ENCODE data around the gene MYO7B. TPM values are rescaled to one million over a fixed set of nuclear protein-coding genes. Genes with fewer than 3 reads are reported as not detected.

Gene MYO7B
- total RNA-seq, 1 donor from 2014 or later = 3.0 TPM

GRCh38 chr2:127651971-127652550 is 116.6 kb downstream of the MYO7B start:
- ChIA-PET CTCF (interaction anchor here (0.9 to 11.3 kb wide), 4 partner anchors 12 to 161 kb away, joined by 3 to 289 read pairs (median 3); no protein-coding TSS in a partner anchor), POLR2A (interaction anchor here (0.6 to 1.2 kb wide), 3 partner anchors 50 to 84 kb away, joined by 3 to 4 read pairs (median 3); partner anchors contain the start of gene SFT2D3)
- TF ChIP-seq, protein P1, sequence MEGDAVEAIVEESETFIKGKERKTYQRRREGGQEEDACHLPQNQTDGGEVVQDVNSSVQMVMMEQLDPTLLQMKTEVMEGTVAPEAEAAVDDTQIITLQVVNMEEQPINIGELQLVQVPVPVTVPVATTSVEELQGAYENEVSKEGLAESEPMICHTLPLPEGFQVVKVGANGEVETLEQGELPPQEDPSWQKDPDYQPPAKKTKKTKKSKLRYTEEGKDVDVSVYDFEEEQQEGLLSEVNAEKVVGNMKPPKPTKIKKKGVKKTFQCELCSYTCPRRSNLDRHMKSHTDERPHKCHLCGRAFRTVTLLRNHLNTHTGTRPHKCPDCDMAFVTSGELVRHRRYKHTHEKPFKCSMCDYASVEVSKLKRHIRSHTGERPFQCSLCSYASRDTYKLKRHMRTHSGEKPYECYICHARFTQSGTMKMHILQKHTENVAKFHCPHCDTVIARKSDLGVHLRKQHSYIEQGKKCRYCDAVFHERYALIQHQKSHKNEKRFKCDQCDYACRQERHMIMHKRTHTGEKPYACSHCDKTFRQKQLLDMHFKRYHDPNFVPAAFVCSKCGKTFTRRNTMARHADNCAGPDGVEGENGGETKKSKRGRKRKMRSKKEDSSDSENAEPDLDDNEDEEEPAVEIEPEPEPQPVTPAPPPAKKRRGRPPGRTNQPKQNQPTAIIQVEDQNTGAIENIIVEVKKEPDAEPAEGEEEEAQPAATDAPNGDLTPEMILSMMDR (IDR thresholded peaks at IDR 0.05) = no peak
- Mint-ChIP-seq H3K36me3 (ENCODE audit: low read depth) (no peaks in the 10 kb centered on the region), H3K27me3 (no peaks in the 10 kb centered on the region), H3K9me3 (no peaks in the 10 kb centered on the region), H3K4me1 (peaks cover 57% of the 10 kb centered on the region), H3K27ac (no peak overlapping the region), H3K4me3 (no peak overlapping the region)
- ATAC-seq (ENCODE audit: low read depth) (peak; percentile 44), DNase-seq (no peak)
- intact Hi-C loops (cut with micrococcal nuclease) = no loop called here

- DNase-seq = no peak
- Mint-ChIP-seq H3K36me3 (ENCODE audit: low read depth) (no peaks in the 10 kb centered on the region), H3K4me3 (no peak overlapping the region), H3K4me1 (peaks cover 51% of the 10 kb centered on the region), H3K27ac (no peak overlapping the region), H3K27me3 (no peaks in the 10 kb centered on the region), H3K9me3 (no peaks in the 10 kb centered on the region)
- TF ChIP-seq, protein P1 (IDR thresholded peaks at IDR 0.05) = no peak
- no peak for ATAC-seq (ENCODE audit: low read depth)
- intact Hi-C loops (cut with micrococcal nuclease) = no loop called here
- POLR2A ChIA-PET = interaction anchor here (0.5 to 1.2 kb wide), 4 partner anchors 49 to 156 kb away, joined by 3 to 5 read pairs (median 4); partner anchors contain the start of gene SFT2D3
- CTCF ChIA-PET = interaction anchor here (0.9 to 11.3 kb wide), 4 partner anchors 13 to 160 kb away, joined by 3 to 289 read pairs (median 3); no protein-coding TSS in a partner anchor
These were observed 117.4 kb downstream of the MYO7B start for GRCh38 chr2:127652786-127653357.

GRCh38 chr2:127653421-127654083 is 118.1 kb downstream of the MYO7B start:
- POLR2A ChIA-PET = interaction anchor here (0.5 kb wide), 1 partner anchor 156 kb away, joined by 5 read pairs; no protein-coding TSS in a partner anchor
- no peak overlapping the region for H3K27ac Mint-ChIP-seq
- intact Hi-C loops (cut with micrococcal nuclease) = no loop called here

DNA sequence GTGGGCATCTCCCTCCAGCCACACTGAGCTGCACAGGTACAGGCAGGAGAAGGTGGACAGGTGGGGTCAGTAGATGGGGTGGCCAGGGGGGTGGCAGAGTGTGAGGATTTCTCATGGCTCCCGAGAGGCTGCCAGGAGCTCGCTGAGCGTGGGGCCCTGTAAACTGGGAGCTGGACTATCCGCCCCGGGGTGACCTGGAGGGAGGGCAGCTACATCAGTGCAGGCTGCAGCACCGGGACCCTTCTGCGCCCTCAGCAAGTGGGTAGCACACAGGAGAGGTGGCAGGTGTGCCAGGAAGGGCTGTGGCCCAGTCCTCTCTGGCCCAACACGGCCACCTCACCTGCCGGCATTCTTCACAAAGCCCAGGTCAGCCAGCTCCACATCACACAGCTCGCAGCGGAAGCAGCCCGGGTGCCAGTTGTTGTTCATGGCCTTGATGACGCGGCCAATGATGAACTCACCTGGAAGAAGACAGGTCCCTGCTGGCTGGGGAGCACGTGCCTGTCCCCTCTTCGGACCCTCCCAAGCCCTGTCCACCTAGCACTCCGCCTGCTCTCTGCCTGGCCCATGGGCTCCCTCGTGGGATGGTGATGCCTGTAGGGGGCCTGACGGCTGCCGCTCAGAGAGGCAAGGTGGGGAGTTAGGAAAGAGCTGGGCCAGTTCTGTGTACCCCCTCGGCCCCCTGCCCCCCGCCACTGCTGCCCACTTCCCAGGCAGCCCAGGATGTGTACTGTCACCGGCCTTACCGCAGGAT is 118.8 kb downstream of the MYO7B start:
- TF ChIP-seq, protein P1 (IDR thresholded peaks at IDR 0.05) = no peak
- H3K27ac Mint-ChIP-seq = no peak overlapping the region
- no peak overlapping the region for H3K4me3 Mint-ChIP-seq
- peaks cover 38% of the 10 kb centered on the region for H3K4me1 Mint-ChIP-seq
- H3K27me3 Mint-ChIP-seq = no peaks in the 10 kb centered on the region
- H3K9me3 Mint-ChIP-seq = no peaks in the 10 kb centered on the region
- intact Hi-C loops (cut with micrococcal nuclease) = no loop called here
- ChIA-PET POLR2A (no interaction called here), CTCF (interaction anchor here (1.0 to 11.3 kb wide), 2 partner anchors 10 to 61 kb away, joined by 3 to 289 read pairs; no protein-coding TSS in a partner anchor)
- ATAC-seq (ENCODE audit: low read depth) (no peak), DNase-seq (no peak)
- H3K36me3 Mint-ChIP-seq (ENCODE audit: low read depth) = no peaks in the 10 kb centered on the region

More at GRCh38 chr2:127653421-127654083, 118.1 kb downstream of the MYO7B start:
- DNase-seq (no peak), ATAC-seq (ENCODE audit: low read depth) (no peak)
- H3K4me3 Mint-ChIP-seq = no peak overlapping the region
- H3K36me3 Mint-ChIP-seq (ENCODE audit: low read depth) = no peaks in the 10 kb centered on the region
- H3K9me3 Mint-ChIP-seq = no peaks in the 10 kb centered on the region
- CTCF ChIA-PET = interaction anchor here (1.0 to 11.3 kb wide), 2 partner anchors 9 to 61 kb away, joined by 3 to 289 read pairs; no protein-coding TSS in a partner anchor
- TF ChIP-seq, protein P1 (IDR thresholded peaks at IDR 0.05) = no peak
- no peaks in the 10 kb centered on the region for H3K27me3 Mint-ChIP-seq
- H3K4me1 Mint-ChIP-seq = peaks cover 44% of the 10 kb centered on the region

Measured in activated B cell treated with CpG ODN at 0.5 μM for 24 hours (primary cell).